Adipocyte (in vitro differentiated cells): ENCODE results near the gene USP30.

Experiments used
- DNase-seq: peaks from one replicate; pipeline ENCODE4 v3.0.0-alpha.2; 2015; ENCODE audit warnings: low read depth
- H3K27me3 ChIP-seq: replicated peaks from 2 replicates; pipeline ENCODE4 v1.7.0; 2013; ENCODE audit warnings: mild to moderate bottlenecking, low read length, moderate library complexity; ENCODE audit not compliant: control insufficient read depth, insufficient read depth
- H3K36me3 ChIP-seq: 2 replicates; pipeline ENCODE4 v1.7.0; 2013; ENCODE audit warnings: low read length, mild to moderate bottlenecking, moderate library complexity; ENCODE audit not compliant: control insufficient read depth, insufficient read depth, severe bottlenecking
- H3K4me1 ChIP-seq: 2 replicates; pipeline ENCODE4 v1.7.0; 2013; ENCODE audit warnings: mild to moderate bottlenecking, low read length, moderate library complexity; ENCODE audit not compliant: control insufficient read depth, insufficient read depth
- H3K4me3 ChIP-seq: 2 replicates; pipeline ENCODE4 v1.7.0; 2013; ENCODE audit warnings: mild to moderate bottlenecking, low read length, moderate library complexity
- H3K9ac ChIP-seq: 2 replicates; pipeline ENCODE4 v1.7.0; 2013; ENCODE audit warnings: mild to moderate bottlenecking, low read length, moderate library complexity
- H3K9me3 ChIP-seq: 2 replicates; pipeline ENCODE4 v1.7.0; 2013; ENCODE audit warnings: mild to moderate bottlenecking, low read length, moderate library complexity; ENCODE audit not compliant: control insufficient read depth

Gene USP30

GRCh38 chr12:109131154-109132050 is 79.0 kb downstream of the USP30 start:
- peaks cover 36% of the 10 kb centered on the region for H3K4me1 ChIP-seq
- no peaks in the 10 kb centered on the region for H3K9me3 ChIP-seq
- peak; percentile 32 for DNase-seq
- H3K9ac ChIP-seq, result peak overlapping the region; percentile 90
- no peaks in the 10 kb centered on the region for H3K36me3 ChIP-seq
- no peaks in the 10 kb centered on the region for H3K27me3 ChIP-seq
- H3K4me3 ChIP-seq, result peak overlapping the region; percentile 81

- H3K4me1 ChIP-seq, result peaks cover 40% of the 10 kb centered on the region
- H3K27me3 ChIP-seq, result no peaks in the 10 kb centered on the region
- H3K9ac ChIP-seq, result peak overlapping the region; percentile 86
- peak; percentile 87 for DNase-seq
- H3K36me3 ChIP-seq, result peaks cover 7% of the 10 kb centered on the region
- H3K4me3 ChIP-seq, result peak overlapping the region; percentile 76
- no peaks in the 10 kb centered on the region for H3K9me3 ChIP-seq
Measured at GRCh38 chr12:109134186-109134917, 82.0 kb downstream of the USP30 start.

GRCh38 chr12:109137055-109137454 is 84.7 kb downstream of the USP30 start:
- no peak for DNase-seq
- Histone ChIP-seq H3K9ac (peak overlapping the region; percentile 74), H3K9me3 (no peaks in the 10 kb centered on the region), H3K36me3 (peaks cover 34% of the 10 kb centered on the region), H3K4me1 (peaks cover 41% of the 10 kb centered on the region), H3K27me3 (no peaks in the 10 kb centered on the region), H3K4me3 (peak overlapping the region; percentile 60)
